Activated CD8-positive, alpha-beta memory T cell treated with anti-CD3 and anti-CD28 coated beads, Interleukin-2, amount 50 U/mL, for 1 hour (primary cell): Measurements from ENCODE around the gene FHIP1A.

Experiments
- DNase-seq: peaks from one replicate; pipeline ENCODE4 v3.0.0-alpha.2; 2020; ENCODE audit errors: extremely low read depth

The FHIP1A gene

GRCh38 chr4:151455212-151455611 lies 46.2 kb downstream of the FHIP1A start:
- no peak for DNase-seq

- DNase-seq: no peak
Measured at GRCh38 chr4:151458148-151458547, 49.2 kb downstream of the FHIP1A start.
